Activated CD8-positive, alpha-beta memory T cell treated with anti-CD3 and anti-CD28 coated beads for 48 hours (primary cell): ENCODE measurements around the gene RASSF3.
"Not testable (repeated sequence)": the region's sequence is repeated elsewhere in the genome, so short reads cannot be mapped to it uniquely, and the experiment has no call there.

Experiments
- DNase-seq, 3 experiments: peaks; one replicate each; pipeline ENCODE4 v3.0.0-alpha.2; 2020; ENCODE audit warnings: low read depth in 2 of 3, low spot score in 2 of 3

RASSF3 gene

DNA sequence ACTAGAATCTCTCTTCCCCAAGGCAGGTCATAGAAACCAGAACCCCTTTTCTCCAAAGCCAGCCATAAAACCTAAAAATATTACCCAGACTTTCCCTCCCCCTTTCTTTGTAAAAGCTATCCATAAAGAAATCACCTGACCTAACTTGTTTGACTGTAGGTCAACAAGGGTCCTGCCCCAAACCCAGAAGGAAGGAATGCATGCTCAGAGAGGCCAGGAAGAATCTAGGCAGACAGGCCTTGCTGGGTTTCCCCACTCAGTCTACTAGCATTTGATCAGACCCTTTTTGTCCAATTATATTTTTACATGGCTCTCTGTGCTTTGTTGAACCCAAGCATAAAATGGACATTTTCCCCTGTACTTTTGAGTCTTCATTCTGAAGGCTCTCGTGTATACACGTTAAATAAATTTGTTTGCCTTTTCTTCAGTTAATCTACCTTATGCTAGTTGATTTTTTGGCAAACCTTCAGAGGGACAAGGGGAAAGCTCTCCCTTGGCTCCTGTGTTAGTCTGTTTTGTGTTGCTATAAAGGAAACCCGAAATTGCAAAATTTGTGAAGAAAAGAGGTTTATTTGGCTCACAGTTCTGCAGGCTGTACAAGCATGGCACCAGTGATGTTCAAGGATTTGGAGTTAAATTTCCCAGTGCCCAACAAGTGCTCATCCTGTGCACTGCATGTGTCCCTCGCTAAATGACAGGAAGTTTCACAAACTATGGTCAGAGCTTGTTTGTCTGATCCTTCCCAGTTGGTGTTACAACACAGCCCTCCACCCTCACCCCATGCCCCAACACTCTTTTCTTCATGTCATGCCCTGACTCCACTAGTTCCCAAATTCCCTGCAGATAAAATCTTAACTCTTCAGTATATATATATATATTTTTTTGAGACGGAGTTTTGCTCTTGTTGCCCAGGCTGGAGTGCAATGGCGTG is 14.2 kb upstream of the RASSF3 start:
- no peak for DNase-seq

DNA sequence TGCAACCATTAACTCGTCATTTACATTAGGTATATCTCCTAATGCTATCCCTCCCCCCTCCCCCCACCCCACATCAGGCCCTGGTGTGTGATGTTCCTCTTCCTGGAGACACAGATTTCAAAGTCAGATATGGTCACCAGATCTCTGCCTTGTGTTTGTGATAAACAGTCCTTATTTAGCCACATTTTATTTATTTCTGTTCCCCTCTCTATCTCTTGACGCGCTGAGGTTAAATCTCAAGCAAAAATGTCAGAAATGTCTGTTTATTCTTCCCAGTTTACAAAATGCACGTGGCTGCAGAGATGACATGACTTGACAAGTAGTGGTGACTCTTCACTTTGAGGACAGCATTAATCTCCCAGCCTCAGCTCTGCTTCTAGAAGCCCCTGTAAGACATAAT is 11.5 kb upstream of the RASSF3 start:
- no peak for DNase-seq

DNA sequence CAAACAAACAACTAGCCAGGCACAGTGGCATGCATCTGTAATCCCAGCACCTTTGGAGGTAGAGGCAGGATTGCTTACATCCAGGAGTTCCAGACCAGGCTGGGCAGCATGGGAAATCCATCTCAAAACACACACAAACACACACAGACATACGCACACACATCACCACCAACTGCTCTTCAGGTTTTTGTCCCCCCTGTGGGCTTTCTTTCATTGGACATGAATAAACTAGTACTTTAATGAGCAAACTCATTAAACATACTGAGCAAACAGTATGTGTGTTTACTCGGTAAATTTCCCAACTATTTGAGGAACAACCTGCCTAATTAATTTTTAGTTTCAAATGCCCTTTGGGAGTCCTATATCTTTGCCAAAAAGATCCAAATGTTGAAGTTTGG is 10.1 kb upstream of the RASSF3 start:
- DNase-seq, result no peak

DNA sequence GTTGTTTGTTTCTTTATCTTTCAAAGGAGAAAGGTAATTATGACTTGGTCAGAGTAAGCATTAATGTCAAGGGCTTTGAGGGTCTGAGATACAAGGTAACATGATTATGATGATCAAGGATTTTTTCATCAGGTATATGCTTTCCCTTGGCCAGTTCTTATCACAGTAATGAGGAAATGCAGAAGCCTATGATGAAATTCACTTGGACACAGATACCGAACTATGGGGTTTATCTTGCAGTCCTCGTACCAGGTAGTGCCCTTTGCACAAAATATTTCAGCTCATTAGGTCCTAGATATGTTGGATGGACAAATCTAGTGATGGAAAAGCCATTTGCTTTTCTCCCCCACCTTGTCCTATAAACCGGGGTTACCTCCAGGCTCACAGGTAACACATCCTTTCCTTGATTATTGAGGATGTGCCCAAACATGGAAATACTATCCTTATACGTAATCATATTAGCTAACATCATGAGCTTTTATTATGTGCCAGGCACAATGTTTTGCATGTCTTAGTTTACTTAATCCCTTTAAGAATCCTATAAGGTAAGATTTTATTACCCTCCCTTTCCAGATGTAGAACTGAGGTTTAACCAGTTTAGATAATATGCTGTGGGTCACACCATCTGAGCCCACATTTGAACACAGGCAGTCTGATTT is 7.0 kb upstream of the RASSF3 start:
- DNase-seq, result no peak

DNA sequence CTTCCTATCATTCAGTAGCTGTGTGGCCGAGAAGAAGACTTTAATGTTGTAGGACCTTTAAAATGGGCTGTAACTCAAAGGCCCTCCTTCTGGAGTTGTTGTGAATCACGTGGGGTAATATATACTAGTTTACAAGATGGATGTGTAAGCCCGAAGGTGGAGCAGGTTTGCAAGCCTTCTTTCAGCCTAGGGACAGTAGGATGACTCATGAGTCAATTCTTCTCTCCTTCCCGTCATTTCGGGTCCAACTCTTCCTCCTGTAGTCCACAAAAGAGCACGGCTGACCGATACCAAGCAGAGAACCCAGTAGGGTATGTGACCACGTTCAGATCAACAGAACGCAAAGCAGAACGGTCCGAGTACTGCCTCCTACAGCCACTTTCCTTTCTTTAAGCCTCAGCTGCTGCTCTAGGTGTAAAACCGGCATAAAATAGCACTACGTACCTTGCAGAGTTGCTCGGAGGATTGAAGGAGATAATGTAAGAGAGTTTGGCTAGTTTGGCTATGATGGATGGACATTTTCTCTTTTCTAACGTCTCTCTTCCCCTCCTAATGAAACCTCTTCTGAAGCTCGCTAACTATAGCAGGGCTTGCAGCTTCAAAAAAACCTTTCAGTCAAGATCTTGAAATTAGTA is 1.3 kb upstream of the RASSF3 start:
- DNase-seq, result peak in 2 of 3 experiments; percentile 20 to 24

DNA sequence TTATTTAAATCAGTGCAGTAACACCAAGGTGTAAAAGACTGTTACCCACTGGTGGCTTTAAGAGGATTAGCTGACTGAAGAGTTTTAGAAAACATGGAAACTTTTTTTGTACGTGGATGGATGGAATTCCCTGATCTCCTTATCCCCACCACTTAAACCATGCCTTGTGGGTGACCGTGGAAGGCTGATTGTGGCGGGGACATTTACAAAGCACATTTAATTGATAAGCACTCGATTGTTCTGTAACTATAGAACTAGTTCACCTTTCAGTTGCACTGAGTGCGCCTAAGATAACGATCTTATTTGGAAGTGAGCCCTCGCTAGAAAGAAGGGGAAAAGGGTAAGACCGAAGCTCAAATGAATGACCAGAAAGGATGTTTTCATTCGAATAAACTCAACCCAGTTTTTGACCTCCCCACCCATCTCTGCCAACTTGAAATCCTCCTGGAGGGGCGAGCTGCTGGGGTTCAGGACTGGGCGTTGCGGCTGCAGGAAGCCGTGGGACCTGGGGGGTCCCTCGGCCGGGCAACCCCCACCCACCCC is 688 bp upstream of the RASSF3 start:
- no peak for DNase-seq

DNA sequence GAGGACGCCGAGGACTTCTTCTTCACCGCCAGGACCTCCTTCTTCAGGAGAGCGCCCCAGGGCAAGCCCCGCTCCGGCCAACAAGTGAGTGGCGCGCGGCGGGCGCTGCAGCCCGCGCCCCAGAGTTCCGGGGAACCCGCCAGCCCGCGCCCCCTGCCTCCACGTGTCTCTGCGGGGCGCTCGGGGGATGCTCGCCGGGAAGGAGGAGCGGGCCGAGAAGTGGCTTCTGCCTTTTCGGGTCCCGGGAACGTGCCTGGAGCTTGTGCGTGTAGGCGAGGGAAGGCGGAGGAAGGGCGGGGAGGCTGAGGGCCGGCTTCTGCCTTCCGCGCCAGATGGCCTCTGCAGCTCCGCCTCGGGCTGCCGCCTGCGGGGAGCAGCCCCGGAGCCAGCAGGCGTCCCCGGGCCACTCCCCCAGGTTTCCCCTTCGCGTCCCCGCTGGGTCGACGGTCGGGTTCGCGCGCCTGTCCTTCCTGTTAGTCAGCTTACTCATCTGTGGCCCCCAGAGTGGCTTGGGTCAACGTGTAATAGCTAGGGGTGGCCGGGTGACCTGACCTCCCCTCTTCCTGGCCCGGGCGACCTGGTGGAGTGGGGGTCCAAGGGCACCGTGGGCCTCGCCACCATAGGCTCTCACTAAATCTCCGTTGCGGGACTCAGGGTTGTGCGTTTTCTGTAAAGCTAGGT is 505 bp downstream of the RASSF3 start:
- peak; percentile 37 to 58 (median 40) for DNase-seq

DNA sequence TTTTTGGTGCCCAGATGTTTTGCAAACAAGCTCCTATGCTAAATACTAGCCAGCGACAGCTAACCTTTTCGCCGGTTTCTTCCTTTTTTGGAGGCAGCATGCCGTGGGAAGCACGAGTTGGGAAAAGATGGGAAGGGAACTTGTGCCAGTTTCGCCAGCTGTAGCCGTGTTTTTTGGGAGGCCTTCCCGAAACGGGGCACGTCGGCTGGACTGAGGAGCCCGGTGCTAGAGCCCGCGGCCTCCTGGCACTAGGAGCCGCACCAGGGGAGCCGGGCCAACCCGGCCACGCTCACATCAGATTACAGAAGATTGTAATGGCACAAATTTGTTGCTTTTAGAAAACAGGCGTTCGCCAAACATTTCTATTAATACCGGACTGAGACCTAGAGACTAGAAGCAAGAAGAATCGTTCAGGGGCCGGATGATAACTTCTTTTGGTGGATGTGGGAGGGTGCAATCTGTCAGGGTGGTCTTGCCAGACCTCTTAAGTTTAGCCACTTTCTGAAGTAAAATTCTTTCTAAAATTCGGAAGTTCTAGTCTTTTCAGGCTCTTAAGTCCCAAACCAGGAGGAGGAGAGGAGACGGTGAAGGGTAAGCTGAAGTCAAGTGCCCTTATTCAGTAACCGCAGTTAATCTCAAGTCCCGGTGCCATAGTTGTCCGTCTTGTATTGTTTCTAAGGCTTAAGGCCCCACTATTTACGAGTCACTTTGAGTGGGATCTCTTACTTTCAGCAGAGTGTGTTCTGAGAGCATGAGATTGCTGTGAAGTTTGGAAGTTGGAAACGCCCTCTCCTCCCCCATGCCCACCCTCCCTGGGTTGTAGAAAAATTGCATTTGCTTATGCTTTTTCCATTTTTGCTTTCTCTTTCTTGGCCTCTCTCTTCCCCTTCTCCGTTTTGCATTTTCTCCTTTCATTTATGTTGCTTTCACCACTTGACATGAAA is 1.3 kb downstream of the RASSF3 start:
- no peak for DNase-seq

DNA sequence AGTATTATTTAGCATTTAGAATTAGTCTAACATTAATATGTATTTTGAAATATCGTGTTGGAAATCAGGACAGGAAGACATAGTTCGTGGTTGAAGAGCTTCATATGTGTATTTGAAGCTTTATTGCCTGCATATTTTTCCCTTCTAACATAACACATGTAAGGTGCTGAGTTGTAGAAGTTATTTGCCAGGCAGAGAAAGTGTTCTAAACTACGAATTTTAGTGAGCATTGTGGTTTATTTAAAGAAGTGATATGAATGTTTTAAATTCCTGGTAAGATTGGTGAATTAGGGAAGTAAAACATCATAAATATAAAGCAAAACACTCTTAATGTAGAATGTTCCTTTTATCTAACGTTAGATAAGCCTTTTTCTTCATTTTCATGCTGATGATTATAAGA is 2.5 kb downstream of the RASSF3 start:
- DNase-seq, result no peak

DNA sequence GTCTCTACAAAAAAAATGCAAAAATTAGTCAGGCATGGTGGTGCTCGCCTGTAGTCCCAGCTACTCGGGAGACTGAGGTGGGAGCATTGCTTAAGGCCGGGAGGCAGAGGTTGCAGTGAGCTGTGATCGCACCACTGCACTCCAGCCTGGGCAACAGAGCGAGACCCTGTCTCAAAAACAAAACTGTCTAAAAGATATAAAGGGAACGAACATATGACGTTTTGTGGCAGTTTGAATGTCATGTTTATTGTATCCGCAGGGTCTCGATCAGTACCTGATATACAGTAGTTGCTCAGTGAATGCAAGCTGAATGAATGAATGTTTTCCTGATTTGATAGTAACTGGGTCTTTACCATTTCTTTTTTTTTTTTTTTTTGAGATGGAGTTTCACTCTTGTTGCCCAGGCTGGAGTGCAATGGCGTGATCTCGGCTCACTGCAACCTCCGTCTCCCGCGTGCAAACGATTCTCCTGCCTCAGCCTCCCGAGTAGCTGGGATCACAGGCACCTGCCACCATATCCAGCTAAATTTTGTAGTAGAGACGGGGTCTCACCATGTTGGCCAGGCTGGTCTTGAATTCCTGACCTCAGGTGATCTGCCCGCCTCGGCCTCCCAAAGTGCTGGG is 3.6 kb downstream of the RASSF3 start:
- not testable (repeated sequence) for DNase-seq

DNA sequence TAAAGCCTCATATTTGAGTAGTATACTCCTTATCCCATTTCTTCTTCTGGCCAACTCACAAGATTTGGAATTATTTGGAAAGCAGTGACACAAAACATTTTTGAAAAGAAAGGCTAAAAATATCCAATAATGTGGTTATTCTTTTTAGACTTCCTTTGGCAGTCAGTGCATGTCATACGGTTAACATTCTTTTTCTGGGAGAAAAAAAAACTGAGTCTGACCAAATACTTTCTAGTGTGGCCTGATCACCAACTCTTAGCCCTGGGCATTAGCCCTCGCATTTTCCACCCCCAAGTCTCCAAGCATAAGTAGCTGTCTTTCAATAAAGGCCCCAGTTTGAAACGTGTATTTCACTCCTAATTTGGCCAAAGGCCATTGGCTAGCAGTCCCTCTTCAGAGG is 5.9 kb downstream of the RASSF3 start:
- no peak for DNase-seq

DNA sequence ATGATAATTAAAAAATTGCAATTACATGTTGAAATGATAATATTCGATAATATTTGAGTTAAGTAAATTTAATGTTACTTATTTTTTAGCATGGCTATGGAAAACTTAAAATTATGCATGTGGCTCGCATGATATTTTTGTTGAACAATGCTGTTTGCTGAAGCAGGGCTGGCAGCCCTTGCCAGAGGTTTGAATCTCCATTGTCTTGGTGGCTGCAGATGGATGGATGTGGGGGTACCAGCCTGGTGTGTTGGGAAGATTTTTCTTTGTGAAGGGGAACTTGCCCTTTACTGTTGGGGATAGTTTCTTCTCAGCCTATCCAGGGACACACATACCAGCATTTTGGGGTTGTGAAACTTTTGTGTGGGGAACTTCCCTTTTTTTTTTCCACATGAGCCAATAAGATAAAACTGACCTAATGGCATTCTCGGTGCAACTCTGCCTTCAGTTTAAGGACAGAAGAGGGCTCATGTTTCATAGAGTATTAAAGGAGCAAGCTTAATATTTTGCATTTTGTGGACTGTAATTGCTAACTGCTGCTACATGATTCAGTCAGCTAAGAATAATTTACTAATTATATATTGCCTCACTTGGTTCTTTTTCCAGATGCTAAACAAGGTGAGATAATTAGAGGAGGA is 8.8 kb downstream of the RASSF3 start:
- no peak for DNase-seq

DNA sequence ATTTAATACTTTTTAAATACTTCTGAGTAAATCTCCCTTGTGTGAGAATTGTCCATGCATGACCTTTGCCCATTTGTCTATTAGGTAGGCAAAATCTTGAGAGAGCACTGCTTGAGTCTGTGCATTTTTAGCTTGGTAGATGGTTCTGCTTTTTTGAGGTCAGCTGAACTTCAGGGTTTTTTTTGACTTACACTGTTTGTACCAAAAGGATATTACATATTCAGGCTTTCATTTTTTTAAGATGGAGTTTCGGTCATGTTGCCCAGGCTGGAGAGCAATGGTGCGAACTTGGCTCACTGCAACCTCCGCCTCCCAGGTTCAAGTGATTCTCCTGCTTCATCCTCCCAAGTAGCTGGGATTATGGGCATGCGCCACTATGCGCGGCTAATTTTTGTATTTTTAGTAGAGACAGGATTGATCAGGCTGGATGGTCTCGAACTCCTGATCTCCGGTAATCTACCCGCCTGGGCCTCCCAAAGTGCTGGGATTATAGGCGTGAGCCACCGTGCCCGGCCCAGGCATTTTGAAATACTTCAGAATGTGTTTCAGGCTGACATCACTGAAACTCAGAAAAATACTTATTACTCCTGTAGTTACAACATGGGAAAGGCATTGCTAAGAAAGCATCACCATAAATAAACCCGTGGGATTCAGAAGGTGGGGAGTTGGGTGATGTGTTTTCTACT is 11.1 kb downstream of the RASSF3 start:
- no peak for DNase-seq

DNA sequence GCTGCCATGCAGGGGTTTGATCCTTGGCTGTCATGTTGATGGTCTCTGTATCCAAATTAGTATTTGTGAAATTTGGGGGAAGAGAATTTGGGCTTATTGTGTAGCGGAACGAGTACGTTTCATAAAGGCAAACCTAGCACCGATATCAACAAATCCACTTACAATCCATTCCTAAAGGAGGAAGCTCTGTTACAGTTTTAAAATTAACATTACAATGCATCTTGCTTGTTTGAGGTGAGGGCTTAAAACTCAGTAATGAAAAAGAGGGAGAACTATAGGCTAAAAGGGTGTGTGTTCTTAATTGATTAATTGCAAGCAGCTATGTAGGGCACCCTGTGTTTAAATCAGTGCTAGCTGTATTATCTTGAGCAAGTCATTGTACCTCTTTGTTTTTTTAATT is 13.7 kb downstream of the RASSF3 start:
- DNase-seq, result no peak

DNA sequence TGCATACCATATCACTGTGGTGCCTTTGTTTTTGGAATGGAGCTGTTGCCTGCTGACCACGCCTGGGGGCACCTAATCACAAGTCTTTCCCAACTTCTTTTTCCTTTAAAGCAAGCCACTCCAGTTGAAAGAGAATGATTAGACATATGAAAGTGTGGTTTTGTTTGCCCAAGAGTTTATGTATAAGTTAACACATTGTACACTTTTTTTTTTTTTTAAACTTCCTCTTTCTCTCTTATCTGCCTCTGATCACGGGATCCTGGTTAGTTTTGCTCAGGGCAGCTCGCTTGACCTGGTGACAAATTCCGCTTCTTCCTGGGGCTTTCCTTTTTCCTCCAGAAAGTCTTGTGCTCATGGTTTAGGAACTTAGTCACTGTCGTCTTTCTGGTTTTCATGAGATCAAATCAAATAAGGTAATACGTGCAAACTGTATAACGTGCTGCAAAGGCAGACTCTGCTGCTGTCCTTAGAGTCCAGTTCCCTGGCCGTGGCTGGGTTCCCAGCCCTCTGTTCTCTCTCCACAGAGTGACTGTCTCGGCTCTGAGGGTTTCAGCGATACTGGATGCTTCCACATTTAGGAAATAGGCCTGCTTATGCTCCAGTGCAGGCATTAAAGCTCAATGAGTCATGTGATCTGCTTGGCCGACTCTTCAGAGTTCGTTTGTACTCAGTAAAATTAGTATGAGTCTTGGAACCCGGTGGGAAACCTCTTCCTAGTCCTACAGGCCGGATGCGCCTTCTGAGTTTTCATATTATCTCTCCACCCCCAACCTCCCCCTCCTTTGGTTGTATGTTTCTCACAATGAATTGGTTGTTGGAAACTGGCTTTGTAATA is 15.2 kb downstream of the RASSF3 start:
- no peak for DNase-seq

DNA sequence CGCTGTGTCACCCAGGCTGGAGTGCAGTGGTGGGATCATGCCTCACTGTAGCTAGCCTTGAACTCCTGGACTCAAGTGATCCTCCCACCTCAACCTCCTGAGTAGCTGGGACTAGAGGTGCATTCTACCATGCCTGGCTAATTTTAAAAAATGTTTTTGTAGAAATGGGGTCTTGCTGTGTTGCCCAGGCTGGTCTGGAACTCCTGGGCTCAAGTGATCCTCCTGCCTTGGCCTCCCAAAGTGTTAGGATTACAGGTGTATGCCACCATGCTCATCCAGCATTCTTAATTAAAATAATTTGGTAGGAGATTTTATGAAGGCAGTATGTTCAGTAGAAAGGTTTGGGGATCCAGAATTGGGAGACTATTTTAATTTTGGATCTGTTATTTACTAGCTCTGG is 16.3 kb downstream of the RASSF3 start:
- DNase-seq, result not testable (repeated sequence)

DNA sequence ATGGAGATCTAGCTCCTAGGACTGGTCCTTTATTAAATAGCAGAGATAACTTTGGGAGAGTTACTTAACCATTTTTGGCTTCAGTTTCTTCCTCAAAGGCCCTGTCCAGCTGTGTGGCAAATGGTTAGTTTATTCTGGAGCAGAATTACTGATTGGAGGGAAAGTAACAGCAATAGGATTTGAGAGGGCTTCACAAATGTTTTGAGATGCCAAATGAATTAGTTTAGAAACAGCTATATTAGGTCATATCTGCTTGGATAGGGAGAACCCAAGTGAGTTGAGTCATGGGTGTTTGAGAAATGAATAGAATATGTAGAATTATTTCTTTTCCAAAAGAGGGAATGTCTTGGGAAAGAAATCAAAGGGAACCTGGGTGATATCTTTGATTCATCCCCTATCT is 17.5 kb downstream of the RASSF3 start:
- no peak for DNase-seq

DNA sequence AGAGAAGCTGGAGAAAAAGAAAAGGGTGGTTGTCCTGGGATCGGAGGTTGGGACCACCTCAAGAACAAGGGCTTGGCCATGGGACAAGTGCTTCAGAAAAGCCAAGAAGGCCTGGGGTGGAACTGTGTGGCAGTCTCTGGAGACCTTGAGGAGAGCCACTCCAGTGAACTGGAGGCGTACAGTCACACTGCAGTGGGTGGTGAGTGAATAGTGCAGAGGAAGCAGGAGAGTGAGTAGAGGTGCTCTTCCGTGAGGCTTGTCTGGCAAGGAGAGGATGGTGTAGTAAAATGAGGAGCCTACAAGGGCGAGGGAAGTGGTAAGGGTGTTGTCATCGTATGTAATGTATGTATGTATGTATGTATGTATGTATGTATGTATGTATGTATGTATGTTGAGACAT is 20.9 kb downstream of the RASSF3 start:
- DNase-seq, result no peak
